GM12875 (cell line): ENCODE data around the gene SSBP3.

ENCODE experiments used
- H3K4me3 ChIP-seq: one replicate; pipeline ENCODE4 v1.5.1; 2011; ENCODE audit warnings: low read depth, low read length, control low read depth
- TF ChIP-seq, protein P1 (sequence below): IDR thresholded peaks from 2 replicates; pipeline ENCODE4 v1.5.1; 2011; ENCODE audit warnings: low read depth, mild to moderate bottlenecking, control low read depth, inconsistent platforms, low read length, moderate library complexity, borderline replicate concordance; ENCODE audit not compliant: insufficient read depth

Gene SSBP3

DNA sequence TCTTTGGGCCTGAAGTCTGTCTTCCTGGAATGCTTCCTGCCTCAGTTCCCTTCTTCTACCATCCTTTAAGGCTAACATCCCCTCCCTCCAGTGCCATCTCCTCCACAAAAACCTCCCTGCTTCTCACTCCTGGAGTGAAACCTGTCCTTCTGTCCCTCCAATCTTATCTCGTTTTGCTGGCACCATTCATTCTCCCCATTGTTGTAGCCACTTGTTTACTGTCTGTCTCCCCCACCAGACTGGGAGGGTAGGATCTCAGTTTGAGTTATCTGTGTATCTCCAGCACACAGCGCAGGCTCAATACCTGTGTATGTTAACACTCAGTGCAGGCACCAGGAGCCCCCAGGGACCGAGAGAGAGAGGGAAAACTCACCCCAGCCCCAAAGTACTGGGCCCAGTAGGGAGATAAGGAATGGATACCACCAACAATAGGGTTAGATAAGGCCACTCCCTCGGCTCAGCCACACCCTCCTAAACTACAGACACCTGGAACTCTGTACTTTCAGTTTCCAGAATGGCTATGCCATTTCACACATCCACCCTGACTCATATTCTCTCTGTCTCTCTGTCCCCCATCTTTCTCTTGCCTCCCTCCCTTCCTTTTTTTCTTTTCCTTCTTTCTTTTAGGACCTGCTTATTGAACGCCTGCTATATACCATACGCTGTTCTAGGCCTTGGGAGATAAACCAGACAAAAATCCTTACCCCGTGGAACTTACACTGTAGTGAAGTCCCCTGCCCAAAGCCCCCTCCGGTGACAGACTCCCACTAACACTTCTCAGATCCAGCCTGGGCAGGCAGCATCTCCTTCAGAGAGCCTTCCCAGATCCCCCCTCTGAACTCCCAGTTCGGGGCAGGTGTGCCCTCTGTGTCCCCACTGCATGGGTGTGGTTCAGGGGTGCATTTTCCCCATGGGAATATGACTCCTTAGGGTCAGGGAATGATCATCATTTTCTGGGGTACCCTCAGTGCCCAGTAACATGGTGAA lies 3.3 kb upstream of the SSBP3 start:
- TF ChIP-seq, protein P1, sequence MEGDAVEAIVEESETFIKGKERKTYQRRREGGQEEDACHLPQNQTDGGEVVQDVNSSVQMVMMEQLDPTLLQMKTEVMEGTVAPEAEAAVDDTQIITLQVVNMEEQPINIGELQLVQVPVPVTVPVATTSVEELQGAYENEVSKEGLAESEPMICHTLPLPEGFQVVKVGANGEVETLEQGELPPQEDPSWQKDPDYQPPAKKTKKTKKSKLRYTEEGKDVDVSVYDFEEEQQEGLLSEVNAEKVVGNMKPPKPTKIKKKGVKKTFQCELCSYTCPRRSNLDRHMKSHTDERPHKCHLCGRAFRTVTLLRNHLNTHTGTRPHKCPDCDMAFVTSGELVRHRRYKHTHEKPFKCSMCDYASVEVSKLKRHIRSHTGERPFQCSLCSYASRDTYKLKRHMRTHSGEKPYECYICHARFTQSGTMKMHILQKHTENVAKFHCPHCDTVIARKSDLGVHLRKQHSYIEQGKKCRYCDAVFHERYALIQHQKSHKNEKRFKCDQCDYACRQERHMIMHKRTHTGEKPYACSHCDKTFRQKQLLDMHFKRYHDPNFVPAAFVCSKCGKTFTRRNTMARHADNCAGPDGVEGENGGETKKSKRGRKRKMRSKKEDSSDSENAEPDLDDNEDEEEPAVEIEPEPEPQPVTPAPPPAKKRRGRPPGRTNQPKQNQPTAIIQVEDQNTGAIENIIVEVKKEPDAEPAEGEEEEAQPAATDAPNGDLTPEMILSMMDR, result no peak
- no peak overlapping the region for H3K4me3 ChIP-seq

DNA sequence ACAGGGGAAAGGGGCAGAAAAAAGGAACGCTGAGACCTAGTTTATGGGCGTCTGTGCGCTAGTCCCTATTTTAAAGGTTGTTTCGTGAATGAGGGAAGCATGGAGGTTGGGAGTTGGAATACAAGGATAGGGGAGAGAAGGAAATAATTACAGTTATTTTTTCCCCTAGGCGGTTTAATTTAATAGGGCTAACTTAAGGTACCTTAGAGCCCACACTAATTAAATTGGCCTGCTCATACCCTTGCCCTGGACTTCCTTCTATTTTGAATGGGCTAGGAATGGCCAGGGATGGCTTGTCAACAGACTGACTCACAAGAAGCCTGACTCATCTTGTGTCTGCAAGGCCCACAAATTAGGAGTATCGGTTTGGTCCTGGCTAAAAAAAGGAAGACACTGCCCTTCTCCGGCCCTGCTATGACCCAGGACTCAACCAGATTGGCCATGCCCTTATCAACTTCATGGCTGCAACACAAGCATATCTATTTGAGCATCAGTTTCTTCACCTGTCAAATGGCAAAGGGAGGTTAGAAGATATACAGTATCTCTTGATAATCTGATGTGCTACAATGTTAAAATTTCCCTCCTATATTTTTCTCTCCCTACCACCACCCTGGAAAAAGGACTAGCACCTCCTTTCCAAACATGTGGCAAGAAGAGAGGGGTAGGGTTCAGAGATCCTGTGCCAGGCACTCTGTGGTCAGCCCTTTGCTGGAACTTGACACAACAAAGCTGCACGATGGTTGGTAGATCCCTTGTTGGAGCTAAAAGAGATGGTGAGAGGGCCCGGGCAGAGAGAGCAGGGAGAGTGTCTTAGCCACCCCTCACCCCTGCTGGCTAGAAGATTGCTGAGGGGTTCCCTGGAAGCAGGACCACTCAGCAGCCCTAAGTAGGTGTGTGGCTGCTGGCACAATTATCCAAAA lies 2.2 kb upstream of the SSBP3 start:
- H3K4me3 ChIP-seq, result no peak overlapping the region
- TF ChIP-seq, protein P1, result no peak

DNA sequence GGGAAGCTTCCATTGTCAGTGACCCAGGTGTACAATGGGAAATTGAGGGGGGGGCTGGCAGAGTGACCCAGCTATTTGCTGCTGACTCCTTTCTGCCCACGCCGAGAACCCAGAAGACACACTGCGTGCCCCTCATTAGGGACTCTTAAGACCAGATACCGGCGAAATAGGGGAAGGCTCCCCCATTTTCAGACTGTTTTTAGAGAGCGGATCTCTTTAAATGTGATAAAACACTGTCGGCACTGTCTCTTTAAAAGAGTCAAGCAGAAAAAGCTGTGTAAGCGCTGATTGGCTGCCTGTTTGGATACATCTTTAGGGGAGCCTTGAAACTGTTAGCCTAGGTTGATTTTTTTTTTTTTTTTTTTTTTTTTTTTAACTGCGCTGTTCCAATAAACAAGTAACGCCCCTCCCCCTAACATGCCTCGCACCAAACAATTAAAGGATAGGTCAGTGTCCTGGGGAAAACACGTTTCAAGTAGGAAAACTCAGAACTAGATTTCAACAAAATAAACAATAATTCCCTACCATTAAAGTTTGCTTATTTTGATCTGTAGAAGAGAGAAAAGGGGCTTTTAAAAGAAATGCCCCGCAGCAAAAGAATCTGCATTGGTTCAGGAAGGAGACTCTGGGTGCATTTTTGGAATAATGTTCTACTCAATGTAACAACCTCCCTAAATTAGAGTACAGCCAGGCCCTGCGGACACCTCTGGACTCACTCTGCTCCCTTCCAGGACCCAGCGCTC lies 1.4 kb upstream of the SSBP3 start:
- TF ChIP-seq, protein P1, result no peak

DNA sequence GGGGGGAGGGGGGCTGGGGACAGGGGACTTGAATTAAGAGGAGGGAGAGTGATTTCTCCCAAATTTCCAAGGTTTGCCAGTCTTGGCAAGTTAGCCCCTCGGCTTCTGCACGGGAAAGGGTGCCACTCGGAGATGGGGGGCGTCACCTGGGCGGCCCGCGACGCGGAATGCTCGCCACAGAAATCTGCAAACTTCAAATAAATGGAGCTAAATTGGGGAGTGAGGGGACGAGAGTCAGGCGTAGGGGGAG lies 885 bp upstream of the SSBP3 start:
- H3K4me3 ChIP-seq, result peak overlapping the region; percentile 90
- TF ChIP-seq, protein P1, result no peak

More for the DNA sequence above, 1.4 kb upstream of the SSBP3 start:
- peak overlapping the region; percentile 90 for H3K4me3 ChIP-seq

DNA sequence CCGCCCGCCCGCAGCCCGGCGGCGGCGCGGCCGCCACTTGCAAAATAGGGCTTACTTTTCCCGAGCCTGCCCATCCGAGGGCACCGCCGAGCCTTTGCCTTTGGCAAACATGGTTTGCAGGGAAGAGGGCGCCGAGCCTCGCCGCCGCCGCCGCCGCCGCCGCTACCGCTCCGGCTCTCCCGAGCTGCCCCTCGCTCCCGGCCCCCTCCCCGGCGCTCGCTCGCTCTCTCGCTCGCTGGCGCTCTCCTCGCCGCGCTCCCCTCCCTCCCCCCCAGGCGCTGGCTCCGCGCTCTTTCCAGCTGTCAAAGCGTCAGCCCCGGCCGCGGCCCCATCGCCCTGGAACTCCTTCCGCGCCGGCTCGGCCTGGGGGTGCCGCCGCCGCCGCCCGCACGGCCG lies 298 bp downstream of the SSBP3 start:
- peak overlapping the region; percentile 83 for H3K4me3 ChIP-seq
- TF ChIP-seq, protein P1, result no peak

DNA sequence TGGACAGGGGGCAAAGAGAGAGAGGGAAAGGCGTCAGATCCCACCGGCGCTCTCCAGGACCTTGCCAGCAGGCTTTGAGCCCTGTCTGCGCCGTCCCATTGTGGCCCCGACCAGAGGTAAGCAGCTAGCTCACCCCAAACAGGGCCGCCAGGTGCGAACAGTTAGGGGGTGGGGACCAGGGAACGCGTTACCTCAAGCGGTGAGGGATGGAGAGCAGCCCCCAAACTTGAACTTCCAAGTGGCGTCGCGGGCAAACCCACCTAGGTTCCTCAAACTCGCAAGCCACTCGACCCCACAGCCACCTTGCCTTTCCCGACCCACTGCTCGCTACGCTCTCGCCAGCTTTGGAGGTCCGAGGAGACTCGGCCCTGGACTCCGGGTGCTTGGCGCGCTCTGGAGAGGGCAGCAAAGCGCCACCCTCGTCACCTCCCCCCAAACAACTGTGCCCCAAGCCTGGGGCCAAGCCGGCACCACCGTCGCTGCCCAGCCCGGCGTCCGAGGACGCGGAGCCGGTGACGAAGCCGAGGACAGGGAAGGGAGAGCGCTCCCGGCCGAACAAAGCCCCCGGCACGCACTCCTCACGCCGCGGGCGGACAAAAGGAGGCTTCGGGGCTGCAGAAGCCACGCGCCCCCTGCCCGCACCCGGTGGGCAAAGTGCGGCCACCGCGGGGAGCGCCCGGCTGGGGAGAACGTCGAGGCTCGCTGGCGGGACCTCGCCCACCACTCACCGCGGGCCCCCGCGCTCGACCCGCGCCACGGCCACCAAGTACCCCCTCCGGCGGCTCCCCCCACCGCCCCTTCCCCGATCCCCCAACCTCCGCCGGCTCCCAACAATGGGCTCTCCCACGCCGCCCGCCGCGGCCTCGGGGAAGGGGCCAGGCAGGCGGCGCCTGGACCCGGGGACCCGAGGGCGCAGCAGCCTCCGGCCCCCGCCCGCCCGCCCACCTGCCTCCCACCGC lies 976 bp downstream of the SSBP3 start:
- peak overlapping the region; percentile 83 for H3K4me3 ChIP-seq
- TF ChIP-seq, protein P1, result no peak
